Stimulated activated CD8-positive, alpha-beta memory T cell treated with anti-CD3 and anti-CD28 coated beads, Interleukin-12 subunit alpha, Interleukin-12 subunit beta, amount 100 ng/mL, for 24 hours (primary cell): ENCODE measurements around the gene RNF20.

ENCODE experiments used
- DNase-seq: peaks from one replicate; pipeline ENCODE4 v3.0.0-alpha.2; 2020; ENCODE audit errors: extremely low read depth

The RNF20 gene

GRCh38 chr9:101590901-101591300, 57.2 kb downstream of the RNF20 start:
- no peak for DNase-seq

DNA sequence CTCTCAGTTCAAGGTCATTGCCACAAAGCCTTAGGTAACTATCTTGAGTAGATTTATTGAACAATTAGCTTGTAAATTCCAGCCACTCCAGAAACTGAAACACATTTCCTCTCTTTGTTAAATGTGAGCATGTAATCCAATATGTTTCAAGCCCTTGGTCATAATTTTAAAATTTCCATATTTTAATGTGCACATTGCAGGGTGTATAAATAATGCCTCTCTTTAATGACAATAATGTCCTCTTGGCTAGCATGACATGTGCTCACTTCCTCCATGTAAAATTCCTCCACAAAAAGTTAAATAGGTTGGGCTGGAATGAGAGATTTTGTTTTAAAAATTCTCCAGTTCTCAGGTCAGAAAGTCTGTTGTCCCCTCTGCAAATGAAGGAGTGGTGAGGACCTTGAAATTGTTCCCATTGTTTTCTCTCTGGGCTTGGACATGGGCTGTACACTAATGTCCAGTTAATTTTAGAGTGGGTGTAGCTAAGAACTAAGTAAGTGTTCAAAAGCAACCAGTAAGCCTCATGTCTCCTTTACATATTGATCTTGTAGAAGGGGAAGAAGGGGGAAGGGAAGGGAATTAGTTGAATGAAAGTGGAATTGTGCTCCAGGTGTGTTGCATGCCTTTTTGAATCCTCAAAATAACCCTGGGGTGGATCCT, 58.3 kb downstream of the RNF20 start:
- DNase-seq, result no peak

GRCh38 chr9:101592788-101593187, 59.1 kb downstream of the RNF20 start:
- DNase-seq, result no peak

- DNase-seq, result no peak
Observed at GRCh38 chr9:101593345-101593744, 59.7 kb downstream of the RNF20 start.

GRCh38 chr9:101594796-101595195, 61.1 kb downstream of the RNF20 start, which contains the start of gene PPP3R2:
TSS of gene PPP3R2 (minus strand) at chr9:101594969. CDS start at chr9:101594921, 48 bp downstream.
- no peak for DNase-seq

- DNase-seq, result no peak
Observed at GRCh38 chr9:101601904-101602765, 68.5 kb downstream of the RNF20 start.

- DNase-seq, result no peak
Observed at GRCh38 chr9:101604296-101604695, 70.6 kb downstream of the RNF20 start.

DNA sequence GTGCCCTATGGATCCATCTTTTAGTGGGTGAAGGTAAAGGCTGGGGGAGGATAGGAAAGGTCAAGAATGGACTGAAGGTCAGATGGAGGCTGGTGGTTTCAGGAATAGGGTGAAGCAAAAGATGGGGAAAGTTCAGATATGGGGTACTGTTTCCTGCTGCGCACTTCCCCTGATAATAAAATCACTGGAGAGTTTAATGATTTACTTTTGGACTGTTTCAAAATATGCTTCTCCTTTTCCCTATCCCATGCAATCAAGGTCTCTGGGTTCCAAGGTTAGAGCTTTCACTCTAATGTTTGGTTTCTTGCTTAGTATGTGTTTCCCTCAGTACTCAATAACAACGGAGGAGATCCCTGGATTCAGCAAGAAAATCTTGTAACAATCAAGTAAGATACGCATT, 71.9 kb downstream of the RNF20 start:
- DNase-seq, result no peak
